ENCODE measurements around the gene SMARCAD1.
A peak's percentile ranks its signal among the peaks of the same experiment; 100 is the strongest.
"Not testable (repeated sequence)": the region's sequence is repeated elsewhere in the genome, so short reads cannot be mapped to it uniquely, and the experiment has no call there.

SMARCAD1 gene

DNA sequence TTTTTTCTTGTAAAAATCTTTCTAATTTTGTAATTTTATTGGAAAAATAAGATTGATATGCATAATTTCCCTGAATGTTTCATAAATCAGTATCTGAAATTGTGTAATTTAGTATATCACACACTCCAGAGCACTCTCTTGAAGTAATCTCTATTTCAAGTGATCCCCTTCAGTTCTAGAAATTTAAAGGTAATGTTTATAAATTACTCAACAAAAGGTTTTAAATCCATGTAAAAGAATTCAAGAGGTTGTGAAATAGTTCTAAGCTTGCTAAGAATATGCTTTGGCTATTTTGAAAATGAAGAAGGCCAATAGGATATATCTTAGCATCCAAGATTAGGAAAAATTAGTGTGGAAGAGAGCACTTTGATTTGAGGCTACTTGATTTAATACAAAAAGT, 28.2 kb downstream of the SMARCAD1 start:
- no peak for FAIRE-seq

DNA sequence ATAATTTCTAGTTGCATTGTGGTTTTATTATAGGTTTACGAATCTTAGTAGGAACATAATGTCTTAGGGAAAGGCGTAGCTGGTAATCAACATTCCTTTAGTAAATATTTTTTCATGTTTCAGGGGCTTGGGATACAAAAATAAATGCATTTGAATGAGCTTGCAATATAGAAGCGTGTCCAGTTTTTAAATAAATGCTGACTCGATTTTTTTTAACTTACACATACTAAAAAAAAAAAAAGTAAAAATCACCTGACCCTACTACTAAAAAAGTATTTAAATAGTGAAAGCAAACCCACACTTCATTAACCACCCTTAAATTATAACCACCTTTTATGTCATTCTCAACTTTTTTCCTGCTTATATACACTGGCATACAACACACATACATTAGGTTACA, 29.6 kb downstream of the SMARCAD1 start:
- no peak for FAIRE-seq

- FAIRE-seq, result no peak
These were observed 30.5 kb downstream of the SMARCAD1 start for GRCh38 chr4:94238160-94238559.

DNA sequence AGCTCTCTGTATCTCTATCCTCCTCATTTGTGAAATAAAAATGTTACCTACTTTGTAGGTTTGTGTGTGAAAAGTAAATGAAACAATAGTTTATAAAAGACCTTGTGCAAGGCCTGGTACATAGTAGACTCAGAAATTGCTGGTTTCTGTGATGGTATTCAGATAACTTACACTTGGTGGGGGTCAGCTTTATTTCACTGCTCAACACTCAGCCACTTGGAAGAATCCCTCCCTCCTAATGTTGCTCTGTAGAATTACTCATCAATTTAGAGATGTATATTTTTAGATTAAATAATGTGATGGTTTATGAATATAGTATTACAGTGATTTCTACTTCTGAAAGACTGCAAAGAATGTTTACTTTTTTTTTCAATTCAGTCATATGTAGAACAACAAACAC, 32.7 kb downstream of the SMARCAD1 start:
- FAIRE-seq, result no peak

GRCh38 chr4:94244087-94244828, 36.6 kb downstream of the SMARCAD1 start:
- no peak for FAIRE-seq

DNA sequence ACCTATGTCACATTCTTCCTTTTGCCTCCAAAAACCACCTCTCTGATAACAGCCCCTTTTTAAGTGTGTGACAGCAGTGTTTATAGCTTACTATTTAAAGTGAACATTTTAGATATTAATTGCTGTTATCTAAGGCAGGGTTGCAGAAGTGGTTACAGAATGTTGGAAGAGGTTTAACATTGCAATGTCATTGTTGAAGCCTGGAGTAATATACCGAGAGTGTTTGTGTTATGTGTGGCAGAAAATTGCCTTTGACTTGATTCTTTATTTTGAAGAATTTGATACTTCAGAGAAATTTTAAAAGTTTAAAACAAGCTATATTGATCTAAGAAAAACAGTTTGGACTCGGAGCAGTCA, 37.1 kb downstream of the SMARCAD1 start:
- FAIRE-seq, result no peak

GRCh38 chr4:94251094-94251493, 43.4 kb downstream of the SMARCAD1 start:
- no peak for FAIRE-seq

DNA sequence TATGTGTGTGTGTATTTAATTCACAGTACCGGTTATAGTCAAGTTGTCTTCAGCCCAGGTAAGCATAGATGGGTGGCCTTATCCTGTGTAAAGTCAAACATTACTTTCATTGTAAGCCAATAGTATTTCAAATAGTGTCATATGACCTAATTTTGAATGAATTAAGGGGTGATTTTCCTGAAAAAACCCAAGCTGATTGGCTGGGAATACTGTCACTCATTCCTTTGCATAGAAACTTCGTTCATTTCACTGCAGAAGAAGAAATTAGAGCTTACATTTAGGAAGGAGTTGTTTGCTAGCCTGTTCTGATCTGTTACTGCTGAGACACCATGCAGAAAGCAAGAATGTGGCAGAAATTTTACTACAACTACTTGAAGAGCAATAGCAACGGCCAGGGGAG, 45.4 kb downstream of the SMARCAD1 start:
- no peak for FAIRE-seq

DNA sequence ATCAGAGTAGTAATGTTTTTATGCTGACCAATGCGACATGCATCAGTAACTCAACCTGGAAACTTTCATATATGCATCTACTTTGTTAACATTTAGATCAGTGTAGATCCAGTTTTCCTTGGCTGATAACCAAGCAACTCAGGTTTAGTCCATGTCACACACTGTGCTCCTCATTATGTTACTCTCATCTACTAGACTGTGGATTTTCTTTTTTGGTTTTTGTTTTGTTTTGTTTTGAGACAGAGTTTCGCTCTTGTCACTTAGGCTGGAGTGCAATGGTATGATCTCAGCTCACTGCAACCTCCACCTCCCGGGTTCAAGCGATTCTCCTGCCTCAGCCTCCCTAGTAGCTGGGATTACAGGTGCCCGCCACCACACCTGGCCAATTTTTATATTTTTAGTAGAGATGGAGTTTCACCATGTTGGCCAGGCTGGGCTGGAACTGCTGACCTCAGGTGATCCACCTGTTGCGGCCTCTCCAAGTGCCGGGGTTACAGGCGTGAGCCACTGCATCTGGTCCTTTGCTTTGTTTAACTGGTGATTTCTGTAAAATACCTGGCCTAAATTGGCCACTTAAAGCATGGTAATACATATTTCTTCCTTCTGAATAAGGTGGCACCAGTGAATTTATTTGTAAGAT, 48.6 kb downstream of the SMARCAD1 start:
- FAIRE-seq, result no peak

- FAIRE-seq, result no peak
These were observed 49.2 kb downstream of the SMARCAD1 start for GRCh38 chr4:94256828-94257227.

DNA sequence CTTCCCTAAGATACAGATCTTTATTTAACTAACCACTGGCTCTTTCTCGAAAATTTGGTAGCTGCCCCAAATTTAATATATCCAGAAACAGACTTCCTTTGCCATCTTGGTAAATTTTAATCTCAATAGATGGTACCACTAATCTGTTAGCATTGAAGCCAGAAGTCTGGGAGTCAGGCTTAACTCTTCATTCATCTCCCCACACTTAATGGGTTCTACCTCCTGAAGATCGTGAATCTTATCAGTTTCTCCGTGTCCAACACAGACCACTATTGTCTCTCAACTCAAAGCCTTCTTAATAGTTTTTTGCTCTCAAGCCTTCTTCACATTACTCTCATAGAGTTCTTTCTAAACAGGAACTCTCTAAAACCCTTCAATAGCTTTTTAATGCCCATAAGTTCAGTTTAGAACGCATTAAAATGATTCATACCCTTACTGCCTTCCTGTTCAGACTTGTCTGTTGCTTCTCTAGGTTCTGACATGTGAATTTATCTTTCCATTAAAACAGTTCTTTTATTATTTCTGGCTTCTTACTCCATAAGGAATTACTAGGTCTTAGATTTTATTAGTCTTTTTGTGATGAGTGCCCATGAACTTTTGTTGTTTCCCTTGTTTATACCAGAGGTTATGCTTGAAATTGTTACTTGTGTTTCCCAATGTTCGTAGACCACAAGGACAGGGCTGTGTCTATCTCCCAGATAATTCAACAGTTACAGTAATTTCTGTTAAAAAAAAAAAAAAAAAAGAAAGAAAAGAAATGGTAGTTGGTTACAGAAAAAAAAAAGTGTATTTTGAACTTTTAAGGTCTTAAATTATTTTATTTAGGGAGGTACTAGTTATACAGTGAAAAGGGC, 54.7 kb downstream of the SMARCAD1 start:
- peak; percentile 23 for FAIRE-seq

- no peak for FAIRE-seq
These were observed 59.4 kb downstream of the SMARCAD1 start for GRCh38 chr4:94267037-94267436.

GRCh38 chr4:94271248-94271647, 63.6 kb downstream of the SMARCAD1 start:
- FAIRE-seq, result no peak

DNA sequence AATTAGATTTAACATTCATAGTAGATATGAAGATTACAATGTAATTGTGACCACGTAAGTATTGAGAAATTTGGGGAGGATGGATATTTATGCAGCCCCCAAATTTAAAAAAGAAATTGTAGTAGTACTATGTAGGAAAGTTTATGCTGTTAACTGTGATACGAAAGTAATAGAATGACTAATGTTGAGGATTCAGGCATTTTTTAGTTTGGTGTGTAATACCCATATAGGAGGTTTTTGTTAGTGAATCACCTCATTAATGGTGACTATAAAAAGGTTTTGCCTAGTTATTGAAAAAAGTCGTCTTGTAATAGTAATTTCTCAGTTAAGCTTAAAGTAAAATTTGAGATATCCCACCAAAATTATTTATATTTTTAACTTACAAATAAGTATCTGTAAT, 67.2 kb downstream of the SMARCAD1 start:
- no peak for FAIRE-seq

DNA sequence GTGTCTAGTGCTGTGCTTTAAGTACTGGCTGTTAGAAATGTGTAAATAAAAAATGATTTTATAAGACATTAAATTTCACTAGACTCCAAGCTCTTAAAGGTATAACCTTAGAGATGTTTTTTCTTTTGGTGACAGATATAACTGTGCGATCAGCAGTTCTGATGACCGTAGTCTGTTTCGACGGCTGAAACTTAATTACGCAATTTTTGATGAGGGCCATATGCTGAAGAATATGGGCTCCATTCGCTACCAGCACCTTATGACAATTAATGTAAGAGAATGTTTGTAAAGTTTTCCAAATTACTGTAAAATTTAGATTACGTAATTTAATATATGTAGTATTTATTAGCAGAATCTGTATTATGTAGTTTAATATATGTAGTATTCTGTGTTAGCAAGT, 68.5 kb downstream of the SMARCAD1 start:
- FAIRE-seq, result no peak

DNA sequence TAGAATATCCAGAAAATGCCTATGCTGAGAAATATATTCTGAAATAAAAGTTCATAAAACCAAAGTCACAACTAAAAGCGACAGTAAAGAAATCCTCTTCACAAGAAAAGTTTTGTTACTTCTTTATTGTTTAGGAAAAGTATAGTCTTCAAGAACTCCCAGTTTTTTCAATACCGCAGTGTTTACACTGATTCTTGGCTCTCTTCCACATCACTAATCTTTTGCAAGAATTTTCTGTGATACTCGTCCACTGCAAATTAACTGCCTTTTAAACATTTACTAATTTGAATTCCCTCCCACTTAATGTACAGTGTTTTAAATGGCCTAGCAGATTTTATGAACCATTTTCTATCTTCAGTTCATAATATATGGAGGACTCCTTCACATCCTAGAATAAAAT, 69.9 kb downstream of the SMARCAD1 start:
- no peak for FAIRE-seq

DNA sequence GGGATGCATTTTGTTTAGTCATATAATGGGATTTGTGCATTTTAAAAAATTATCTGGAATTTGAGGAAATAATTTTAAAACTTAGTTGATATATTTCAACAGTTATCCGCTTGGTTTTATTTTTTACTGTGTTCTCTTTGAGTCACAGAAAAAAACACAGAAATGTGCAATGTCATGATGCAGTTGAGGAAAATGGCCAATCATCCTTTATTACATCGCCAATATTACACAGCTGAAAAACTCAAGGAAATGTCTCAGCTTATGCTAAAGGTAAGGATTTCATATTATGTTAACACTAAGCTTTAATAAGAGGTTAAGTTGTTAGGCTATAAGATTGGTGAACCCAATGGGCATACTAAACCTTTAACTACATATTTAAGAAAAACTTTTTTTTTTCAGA, 71.1 kb downstream of the SMARCAD1 start:
- no peak for FAIRE-seq

DNA sequence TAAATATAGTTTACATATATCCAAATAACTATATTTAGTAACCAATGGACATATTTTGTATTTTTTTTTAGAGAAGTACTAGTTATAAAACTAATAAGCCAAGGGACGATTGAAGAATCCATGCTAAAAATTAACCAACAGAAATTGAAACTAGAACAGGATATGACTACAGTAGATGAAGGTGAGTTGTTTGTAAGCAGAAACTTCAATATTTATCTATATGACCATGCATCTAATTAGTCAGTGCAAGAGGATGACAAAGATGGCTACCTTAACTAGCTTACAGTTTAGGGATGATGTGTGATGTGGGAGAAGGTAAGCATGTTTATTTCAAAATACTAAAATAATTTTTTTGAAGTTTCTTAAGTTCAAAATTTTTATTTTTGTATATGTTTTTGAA, 77.2 kb downstream of the SMARCAD1 start:
- no peak for FAIRE-seq

DNA sequence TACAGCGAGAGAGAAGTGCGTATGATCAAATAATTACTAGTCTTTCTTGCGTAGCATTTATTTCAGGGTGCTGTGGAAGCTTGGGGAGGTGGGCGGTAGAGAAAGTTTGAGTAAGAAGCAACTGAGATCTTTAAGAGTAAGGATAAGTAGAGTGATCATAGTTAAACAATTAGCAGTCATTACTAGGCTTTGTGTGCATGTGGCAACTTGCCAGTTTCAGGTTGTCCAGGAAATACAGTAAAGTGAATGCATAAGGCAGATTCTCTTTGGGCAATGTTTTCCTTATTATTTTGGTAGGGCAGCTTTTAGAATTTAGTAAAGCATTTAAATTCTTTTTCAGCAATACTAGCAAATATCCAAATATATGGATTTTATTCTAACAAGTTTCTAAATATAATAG, 78.0 kb downstream of the SMARCAD1 start:
- FAIRE-seq, result no peak

DNA sequence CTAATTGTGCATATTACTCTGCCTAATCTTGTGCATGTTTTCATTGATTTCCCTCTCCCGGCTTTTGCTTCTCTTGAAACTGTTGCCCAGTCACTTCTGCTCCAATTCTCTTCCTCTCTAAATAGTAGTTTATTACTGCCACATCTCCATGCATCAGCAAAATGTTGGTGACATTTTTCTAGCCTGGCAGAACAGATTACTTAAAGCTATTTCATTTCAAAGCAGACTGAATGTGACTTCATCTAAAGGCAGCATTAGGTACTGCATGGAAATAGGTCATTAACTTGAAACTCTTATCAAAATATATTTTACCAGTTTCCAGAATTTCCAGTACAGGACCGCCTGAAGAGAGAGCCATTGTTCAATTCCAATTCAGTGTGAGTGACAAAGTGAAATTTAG, 82.6 kb downstream of the SMARCAD1 start:
- no peak for FAIRE-seq

DNA sequence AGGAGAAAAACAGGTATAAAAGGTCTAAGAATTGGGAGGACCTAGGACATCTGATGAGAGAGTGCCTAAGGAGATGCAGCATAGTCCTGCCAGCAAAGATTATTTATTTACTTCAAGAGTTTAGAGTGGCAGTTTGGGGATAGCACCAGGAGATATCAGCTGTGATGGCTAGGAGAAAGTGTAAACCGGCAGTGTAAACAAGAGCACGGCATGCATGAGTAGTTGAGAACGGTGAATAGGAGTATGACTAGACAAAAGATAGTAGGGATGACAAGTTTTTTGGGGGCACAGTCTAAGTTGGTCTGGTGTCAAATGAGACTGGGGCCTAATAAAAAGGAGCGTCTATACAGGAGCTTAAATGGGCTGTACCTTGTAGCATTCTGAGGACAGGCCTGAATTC, 86.3 kb downstream of the SMARCAD1 start:
- FAIRE-seq, result not testable (repeated sequence)

DNA sequence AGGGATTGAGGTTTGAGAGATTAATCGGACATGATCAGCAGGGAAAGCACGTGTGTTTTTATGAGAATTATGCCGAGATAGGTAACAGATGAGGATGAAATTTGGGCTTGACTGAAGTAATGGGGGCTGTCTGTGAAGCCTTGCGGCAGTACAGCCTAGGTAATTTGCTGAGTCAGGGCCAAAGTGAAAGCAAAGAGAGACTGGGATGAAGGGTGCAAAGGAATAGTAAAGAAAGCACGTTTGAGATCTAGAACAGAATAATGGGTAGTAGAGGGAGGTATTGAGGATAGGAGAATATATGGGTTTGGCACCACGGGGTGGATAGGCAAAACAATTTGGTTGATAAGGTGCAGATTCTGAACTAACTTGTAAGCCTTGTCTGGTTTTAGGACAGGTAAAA, 87.8 kb downstream of the SMARCAD1 start:
- not testable (repeated sequence) for FAIRE-seq

DNA sequence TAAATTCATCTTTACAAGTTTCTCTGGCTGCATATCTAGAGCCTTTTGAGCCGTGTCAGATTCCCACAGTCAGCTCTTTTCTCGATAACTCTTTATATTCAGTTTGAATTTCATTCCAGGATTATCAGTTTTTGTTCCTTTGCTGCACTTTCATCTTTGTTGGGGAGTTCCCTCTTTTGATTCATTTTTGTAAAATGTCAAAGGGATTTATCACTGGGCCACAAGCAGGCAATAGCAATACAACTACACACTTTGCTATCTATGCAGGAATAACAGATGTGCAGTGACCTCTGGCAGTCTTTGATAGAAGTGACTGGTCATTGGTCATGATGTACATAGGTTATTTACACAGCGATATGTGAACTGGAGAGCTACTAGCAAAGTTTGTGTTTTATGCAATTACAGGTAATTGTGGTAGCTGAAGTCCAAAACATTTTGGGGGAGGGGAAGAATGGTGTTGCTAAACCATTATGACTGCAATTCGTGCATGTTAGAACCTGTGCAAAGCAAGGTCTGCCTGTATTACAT, 91.1 kb downstream of the SMARCAD1 start:
- FAIRE-seq, result no peak

DNA sequence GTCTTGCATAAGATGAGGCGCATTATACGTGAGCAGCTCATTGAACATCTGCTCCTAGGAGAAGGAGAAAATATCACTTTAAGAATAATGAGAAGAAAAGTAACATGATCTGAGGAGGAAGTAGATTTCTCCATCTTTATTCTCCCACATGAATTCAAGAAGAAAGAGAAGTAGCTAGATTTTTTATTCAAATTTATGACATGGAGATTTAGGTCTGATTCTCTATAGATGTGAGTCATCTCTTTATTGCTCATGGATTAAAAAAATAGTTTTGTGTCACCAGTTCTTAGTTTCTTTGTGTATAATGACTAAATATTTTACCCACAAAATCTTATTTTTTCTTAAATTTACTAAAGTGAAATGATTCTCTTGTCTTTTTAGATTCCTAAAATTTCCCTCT, 94.5 kb downstream of the SMARCAD1 start:
- no peak for FAIRE-seq

Measured in endometrium (tissue), 2 donors.